Measurements from ENCODE around the gene MMRN1. TPM values are rescaled to one million over a fixed set of nuclear protein-coding genes. Genes with fewer than 3 reads are reported as not detected.

The MMRN1 gene
- total RNA-seq, result 741 and 818 TPM in 2 replicates

DNA sequence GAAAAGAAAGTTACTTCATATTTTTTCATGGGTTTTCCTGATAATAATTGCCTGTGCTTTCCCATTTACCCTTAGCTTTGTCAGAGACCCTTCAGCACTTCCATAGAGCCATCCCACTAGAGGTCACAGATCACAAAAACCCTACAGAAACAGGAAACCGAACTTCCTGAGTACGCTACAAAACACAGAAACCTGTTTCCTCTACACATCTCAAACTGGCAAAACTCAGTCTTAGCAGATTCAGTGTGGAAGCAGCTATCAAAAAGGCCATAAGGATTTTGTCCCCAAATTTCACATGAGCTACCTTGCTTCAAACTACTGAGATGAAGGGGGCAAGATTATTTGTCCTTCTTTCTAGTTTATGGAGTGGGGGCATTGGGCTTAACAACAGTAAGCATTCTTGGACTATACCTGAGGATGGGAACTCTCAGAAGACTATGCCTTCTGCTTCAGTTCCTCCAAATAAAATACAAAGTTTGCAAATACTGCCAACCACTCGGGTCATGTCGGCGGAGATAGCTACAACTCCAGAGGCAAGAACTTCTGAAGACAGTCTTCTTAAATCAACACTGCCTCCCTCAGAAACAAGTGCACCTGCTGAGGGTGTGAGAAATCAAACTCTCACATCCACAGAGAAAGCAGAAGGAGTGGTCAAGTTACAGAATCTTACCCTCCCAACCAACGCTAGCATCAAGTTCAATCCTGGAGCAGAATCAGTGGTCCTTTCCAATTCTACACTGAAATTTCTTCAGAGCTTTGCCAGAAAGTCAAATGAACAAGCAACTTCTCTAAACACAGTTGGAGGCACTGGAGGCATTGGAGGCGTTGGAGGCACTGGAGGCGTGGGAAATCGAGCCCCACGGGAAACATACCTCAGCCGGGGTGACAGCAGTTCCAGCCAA is at the start of gene MMRN1:
MMRN1 (plus strand) TSS at position 206 of the 902 bp plus-strand sequence; CDS start at position 324, 118 bp downstream.

Other genes with a start within 250 kb of the MMRN1 start
- gene SNCA, start 57.7 kb upstream of the MMRN1 start, total RNA-seq, result 160 and 208 TPM in 2 replicates
- gene CCSER1, start 232.5 kb downstream of the MMRN1 start, total RNA-seq, result 0.32 and 1.4 TPM in 2 replicates

All from epithelial cell of umbilical artery (primary cell).